WTC11 (cell line): Measurements from ENCODE around the gene NTRK2. TPM values are rescaled to one million over a fixed set of nuclear protein-coding genes. Genes with fewer than 3 reads are reported as not detected.

Source experiments
- ATAC-seq: fragments of 200-7000 bp; cut with Tn5 transposase; 2 replicates; pipeline ENCODE4 v1.10.0; 2021; ENCODE audit warnings: mild to moderate bottlenecking, moderate library complexity
- CTCF ChIA-PET: fragments of 300-600 bp; sonication (Branson Sonifier 250); formaldehyde crosslinking; loops from one replicate; lab custom pipeline; 2021; ENCODE audit warnings: antibody characterized with exemption; lab: Charles Lee
- POLR2A ChIA-PET: fragments of 350-600 bp; sonication (Branson Sonifier 250); formaldehyde crosslinking; loops from one replicate; lab custom pipeline; 2021; ENCODE audit warnings: antibody characterized with exemption; lab: Charles Lee
- DNase-seq: peaks from one replicate; pipeline ENCODE4 v3.0.0; 2021; ENCODE audit warnings: low spot score
- H3K27ac Mint-ChIP-seq: 2 replicates; pipeline ENCODE4 v1.8.0; 2021; ENCODE audit warnings: mixed read lengths
- H3K27me3 Mint-ChIP-seq: 2 replicates; pipeline ENCODE4 v1.8.0; 2021; ENCODE audit warnings: low read depth, mild to moderate bottlenecking, moderate library complexity, mixed read lengths
- H3K36me3 Mint-ChIP-seq: 2 replicates; pipeline ENCODE4 v1.8.0; 2021; ENCODE audit warnings: mixed read lengths
- H3K4me1 Mint-ChIP-seq: 2 replicates; pipeline ENCODE4 v1.8.0; 2022; ENCODE audit warnings: mixed read lengths
- H3K4me3 Mint-ChIP-seq: 2 replicates; pipeline ENCODE4 v1.8.0; 2021; ENCODE audit warnings: mild to moderate bottlenecking, moderate library complexity, mixed read lengths
- H3K9me3 Mint-ChIP-seq: 2 replicates; pipeline ENCODE4 v1.8.0; 2021; ENCODE audit warnings: mixed read lengths
- CBFB ChIP-seq: sonication (generic); formaldehyde crosslinking; IDR thresholded peaks from 2 replicates; pipeline ENCODE4 v1.8.1; 2022; ENCODE audit warnings: mild to moderate bottlenecking, low read depth, missing genetic modification reagents
- CREB1 ChIP-seq: sonication (generic); formaldehyde crosslinking; IDR thresholded peaks from 2 replicates; pipeline ENCODE4 v1.8.0; 2023; ENCODE audit warnings: mild to moderate bottlenecking, missing genetic modification reagents
- GRHL2 ChIP-seq: fragments of 250-450 bp; sonication (Bioruptor Pico); IDR thresholded peaks from 2 replicates; pipeline ENCODE4 v1.8.0; 2022; ENCODE audit warnings: mild to moderate bottlenecking, moderate library complexity; ENCODE audit not compliant: insufficient replicate concordance, severe bottlenecking
- NFYB ChIP-seq: sonication (generic); formaldehyde crosslinking; conservative IDR thresholded peaks from 2 replicates; pipeline ENCODE4 v1.8.0; 2022; ENCODE audit warnings: low read depth, missing genetic modification reagents
- NR2C2 ChIP-seq: sonication (generic); formaldehyde crosslinking; IDR thresholded peaks from 2 replicates; pipeline ENCODE4 v1.8.0; 2022; ENCODE audit warnings: mild to moderate bottlenecking, missing genetic modification reagents
- PRRX2 ChIP-seq: fragments of 250-450 bp; sonication (Bioruptor Pico); IDR thresholded peaks from 2 replicates; pipeline ENCODE4 v1.8.0; 2021; ENCODE audit warnings: mild to moderate bottlenecking
- RELA ChIP-seq: sonication (generic); formaldehyde crosslinking; IDR thresholded peaks from 2 replicates; pipeline ENCODE4 v1.8.1; 2022; ENCODE audit warnings: missing genetic modification reagents, mild to moderate bottlenecking, borderline replicate concordance
- SP1 ChIP-seq: sonication (generic); formaldehyde crosslinking; conservative IDR thresholded peaks from 2 replicates; pipeline ENCODE4 v1.8.1; 2022; ENCODE audit warnings: missing genetic modification reagents
- TEAD1 ChIP-seq: sonication (generic); formaldehyde crosslinking; IDR thresholded peaks from 2 replicates; pipeline ENCODE4 v1.8.0; 2022; ENCODE audit warnings: mild to moderate bottlenecking, missing genetic modification reagents
- TEAD4 ChIP-seq: sonication (generic); formaldehyde crosslinking; IDR thresholded peaks from 2 replicates; pipeline ENCODE4 v1.8.0; 2022; ENCODE audit warnings: mild to moderate bottlenecking, missing genetic modification reagents
- ZNF263 ChIP-seq: sonication (generic); formaldehyde crosslinking; IDR thresholded peaks from 2 replicates; pipeline ENCODE4 v1.8.1; 2022; ENCODE audit warnings: low read depth, mild to moderate bottlenecking, moderate library complexity, missing genetic modification reagents
- ZNF317 ChIP-seq: sonication (generic); formaldehyde crosslinking; IDR thresholded peaks from 2 replicates; pipeline ENCODE4 v1.8.1; 2023; ENCODE audit warnings: low read depth, mild to moderate bottlenecking, moderate library complexity, missing genetic modification reagents, borderline replicate concordance
- ZNF396 ChIP-seq: fragments of 250-450 bp; sonication (Bioruptor Pico); IDR thresholded peaks from 2 replicates; pipeline ENCODE4 v1.8.0; 2021; ENCODE audit warnings: mild to moderate bottlenecking, moderate library complexity, borderline replicate concordance
- ZNF671 ChIP-seq: fragments of 250-450 bp; sonication (Bioruptor Pico); IDR thresholded peaks from 2 replicates; pipeline ENCODE4 v1.8.0; 2021; ENCODE audit warnings: mild to moderate bottlenecking
- total RNA-seq: library from RNA; stranded (reverse); gene quantifications from 3 replicates; pipeline ENCODE4 v1.2.3, GENCODE V29; 2021
- TF ChIP-seq, protein P1 (sequence below): sonication (generic); formaldehyde crosslinking; IDR thresholded peaks from 2 replicates; pipeline ENCODE4 v1.8.1; 2022; ENCODE audit warnings: missing genetic modification reagents, borderline replicate concordance
- TF ChIP-seq, protein P2 (sequence below): sonication (generic); formaldehyde crosslinking; IDR thresholded peaks from 2 replicates; pipeline ENCODE4 v1.8.0; 2022; ENCODE audit warnings: missing genetic modification reagents
- TF ChIP-seq, protein P3 (sequence below): sonication (generic); formaldehyde crosslinking; IDR thresholded peaks from 2 replicates; pipeline ENCODE4 v1.8.0; 2022; ENCODE audit warnings: mild to moderate bottlenecking, missing genetic modification reagents
- TF ChIP-seq, protein P4 (sequence below): fragments of 250-450 bp; sonication (Bioruptor Pico); IDR thresholded peaks from 2 replicates; pipeline ENCODE4 v1.9.0; 2021; ENCODE audit warnings: moderate library complexity, mild to moderate bottlenecking, inconsistent platforms, borderline replicate concordance

The NTRK2 gene
- total RNA-seq, 1 experiment from 2014 or later = 0.02 TPM

DNA sequence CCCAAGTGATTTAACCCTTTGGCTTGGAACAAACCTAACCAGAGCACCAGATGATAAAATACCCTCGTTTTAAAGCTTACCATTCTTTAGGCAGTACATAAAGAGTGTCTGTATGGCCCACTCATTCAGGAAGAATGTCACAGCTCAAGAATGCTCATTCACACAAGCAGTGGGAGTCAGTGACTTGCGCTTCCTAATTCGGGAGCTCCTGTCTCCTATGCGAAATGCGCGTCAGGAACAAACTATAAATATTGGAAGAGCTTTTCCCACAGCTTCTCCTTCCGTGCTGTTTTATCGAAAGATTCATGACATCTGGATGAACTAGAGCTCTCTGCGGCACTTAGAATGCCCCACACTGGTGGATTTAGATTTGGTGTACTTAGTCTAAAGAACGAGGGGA is 66.6 kb downstream of the NTRK2 start:
- TF ChIP-seq ZNF671 (CRISPR knock-in tag) = no peak
- TF ChIP-seq NR2C2 (CRISPR knock-in tag) = no peak
- no peak for TF ChIP-seq GRHL2 (CRISPR knock-in tag)
- TF ChIP-seq, protein P1, sequence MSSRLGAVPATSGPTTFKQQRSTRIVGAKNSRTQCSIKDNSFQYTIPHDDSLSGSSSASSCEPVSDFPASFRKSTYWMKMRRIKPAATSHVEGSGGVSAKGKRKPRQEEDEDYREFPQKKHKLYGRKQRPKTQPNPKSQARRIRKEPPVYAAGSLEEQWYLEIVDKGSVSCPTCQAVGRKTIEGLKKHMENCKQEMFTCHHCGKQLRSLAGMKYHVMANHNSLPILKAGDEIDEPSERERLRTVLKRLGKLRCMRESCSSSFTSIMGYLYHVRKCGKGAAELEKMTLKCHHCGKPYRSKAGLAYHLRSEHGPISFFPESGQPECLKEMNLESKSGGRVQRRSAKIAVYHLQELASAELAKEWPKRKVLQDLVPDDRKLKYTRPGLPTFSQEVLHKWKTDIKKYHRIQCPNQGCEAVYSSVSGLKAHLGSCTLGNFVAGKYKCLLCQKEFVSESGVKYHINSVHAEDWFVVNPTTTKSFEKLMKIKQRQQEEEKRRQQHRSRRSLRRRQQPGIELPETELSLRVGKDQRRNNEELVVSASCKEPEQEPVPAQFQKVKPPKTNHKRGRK (CRISPR knock-in tag) = no peak
- no peak for TF ChIP-seq SP1 (CRISPR knock-in tag)
- TF ChIP-seq TEAD1 (CRISPR knock-in tag) = no peak
- no peak for TF ChIP-seq ZNF396 (CRISPR knock-in tag)
- no peak for TF ChIP-seq NFYB (CRISPR knock-in tag)
- TF ChIP-seq, protein P2, sequence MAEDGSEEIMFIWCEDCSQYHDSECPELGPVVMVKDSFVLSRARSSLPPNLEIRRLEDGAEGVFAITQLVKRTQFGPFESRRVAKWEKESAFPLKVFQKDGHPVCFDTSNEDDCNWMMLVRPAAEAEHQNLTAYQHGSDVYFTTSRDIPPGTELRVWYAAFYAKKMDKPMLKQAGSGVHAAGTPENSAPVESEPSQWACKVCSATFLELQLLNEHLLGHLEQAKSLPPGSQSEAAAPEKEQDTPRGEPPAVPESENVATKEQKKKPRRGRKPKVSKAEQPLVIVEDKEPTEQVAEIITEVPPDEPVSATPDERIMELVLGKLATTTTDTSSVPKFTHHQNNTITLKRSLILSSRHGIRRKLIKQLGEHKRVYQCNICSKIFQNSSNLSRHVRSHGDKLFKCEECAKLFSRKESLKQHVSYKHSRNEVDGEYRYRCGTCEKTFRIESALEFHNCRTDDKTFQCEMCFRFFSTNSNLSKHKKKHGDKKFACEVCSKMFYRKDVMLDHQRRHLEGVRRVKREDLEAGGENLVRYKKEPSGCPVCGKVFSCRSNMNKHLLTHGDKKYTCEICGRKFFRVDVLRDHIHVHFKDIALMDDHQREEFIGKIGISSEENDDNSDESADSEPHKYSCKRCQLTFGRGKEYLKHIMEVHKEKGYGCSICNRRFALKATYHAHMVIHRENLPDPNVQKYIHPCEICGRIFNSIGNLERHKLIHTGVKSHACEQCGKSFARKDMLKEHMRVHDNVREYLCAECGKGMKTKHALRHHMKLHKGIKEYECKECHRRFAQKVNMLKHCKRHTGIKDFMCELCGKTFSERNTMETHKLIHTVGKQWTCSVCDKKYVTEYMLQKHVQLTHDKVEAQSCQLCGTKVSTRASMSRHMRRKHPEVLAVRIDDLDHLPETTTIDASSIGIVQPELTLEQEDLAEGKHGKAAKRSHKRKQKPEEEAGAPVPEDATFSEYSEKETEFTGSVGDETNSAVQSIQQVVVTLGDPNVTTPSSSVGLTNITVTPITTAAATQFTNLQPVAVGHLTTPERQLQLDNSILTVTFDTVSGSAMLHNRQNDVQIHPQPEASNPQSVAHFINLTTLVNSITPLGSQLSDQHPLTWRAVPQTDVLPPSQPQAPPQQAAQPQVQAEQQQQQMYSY (CRISPR knock-in tag) = no peak
- TF ChIP-seq TEAD4 = no peak
- no peak for TF ChIP-seq ZNF263
- TF ChIP-seq ZNF317 = no peak
- TF ChIP-seq, all 79 proteins: peak for 0
- ChIA-PET CTCF (interaction anchor here (1.1 to 2.2 kb wide), 2 partner anchors 38 to 68 kb away, joined by 3 to 6 read pairs; no protein-coding TSS in a partner anchor), POLR2A (no interaction called here)
- Mint-ChIP-seq H3K9me3 (no peaks in the 10 kb centered on the region), H3K27me3 (no peaks in the 10 kb centered on the region; the same call in 1 of the 2 replicates), H3K36me3 (no peaks in the 10 kb centered on the region), H3K4me1 (peaks cover 6% of the 10 kb centered on the region; the same call in 1 of the 2 replicates), H3K27ac (no peak overlapping the region), H3K4me3 (no peak overlapping the region)
- DNase-seq = no peak
- no peak for ATAC-seq

DNA sequence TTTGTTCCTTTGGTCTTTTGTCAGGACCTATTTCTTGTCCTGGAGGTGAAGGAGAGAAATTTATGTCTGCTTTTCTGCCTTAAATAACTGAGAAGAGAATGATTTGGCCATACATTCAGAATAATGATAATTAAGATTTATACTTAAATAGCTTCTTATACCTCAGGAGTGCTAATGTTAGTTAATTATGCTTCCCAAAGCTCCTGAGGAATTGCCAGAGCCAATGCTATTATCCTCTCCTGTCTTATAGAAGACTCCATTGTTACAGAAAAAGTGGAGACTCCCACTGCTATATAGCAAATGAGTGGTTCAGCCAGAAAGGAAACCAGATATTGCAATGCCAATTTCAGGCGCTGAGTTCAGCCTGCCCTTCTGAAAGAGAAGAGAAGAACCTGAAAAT is 67.0 kb downstream of the NTRK2 start:
- H3K36me3 Mint-ChIP-seq = no peaks in the 10 kb centered on the region
- no peaks in the 10 kb centered on the region for H3K9me3 Mint-ChIP-seq
- peaks cover 6% of the 10 kb centered on the region; the same call in 1 of the 2 replicates for H3K4me1 Mint-ChIP-seq
- DNase-seq = no peak
- H3K27ac Mint-ChIP-seq = no peak overlapping the region
- TF ChIP-seq CREB1 (no peak), PRRX2 (CRISPR knock-in tag) (no peak), RELA (CRISPR knock-in tag) (no peak), CBFB (CRISPR knock-in tag) (no peak), NFYB (CRISPR knock-in tag) (no peak)
- TF ChIP-seq, protein P3, sequence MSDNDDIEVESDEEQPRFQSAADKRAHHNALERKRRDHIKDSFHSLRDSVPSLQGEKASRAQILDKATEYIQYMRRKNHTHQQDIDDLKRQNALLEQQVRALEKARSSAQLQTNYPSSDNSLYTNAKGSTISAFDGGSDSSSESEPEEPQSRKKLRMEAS (CRISPR knock-in tag) = no peak
- TF ChIP-seq, protein P4, sequence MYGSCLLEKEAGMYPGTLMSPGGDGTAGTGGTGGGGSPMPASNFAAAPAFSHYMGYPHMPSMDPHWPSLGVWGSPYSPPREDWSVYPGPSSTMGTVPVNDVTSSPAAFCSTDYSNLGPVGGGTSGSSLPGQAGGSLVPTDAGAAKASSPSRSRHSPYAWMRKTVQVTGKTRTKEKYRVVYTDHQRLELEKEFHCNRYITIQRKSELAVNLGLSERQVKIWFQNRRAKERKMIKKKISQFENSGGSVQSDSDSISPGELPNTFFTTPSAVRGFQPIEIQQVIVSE (CRISPR knock-in tag) = no peak
- H3K4me3 Mint-ChIP-seq = no peak overlapping the region
- H3K27me3 Mint-ChIP-seq = no peaks in the 10 kb centered on the region; the same call in 1 of the 2 replicates
- no peak for ATAC-seq
- ChIA-PET CTCF (interaction anchor here (1.1 to 2.2 kb wide), 2 partner anchors 39 to 68 kb away, joined by 3 to 6 read pairs; no protein-coding TSS in a partner anchor), POLR2A (interaction anchor here (1.2 kb wide), 1 partner anchor 8 kb away, joined by 3 read pairs; no protein-coding TSS in a partner anchor)
